Stimulated activated naive CD8-positive, alpha-beta T cell treated with anti-CD3 and anti-CD28 coated beads, Interleukin-15, Interleukin-2, amounts not matched to agents 100 ng/mL and 50 ng/mL, for 24 hours (primary cell): ENCODE data around the gene CDH26.

Experiments used
- H3K27ac Mint-ChIP-seq: one replicate; pipeline ENCODE4 v1.8.0; 2021; ENCODE audit warnings: mild to moderate bottlenecking, mixed read lengths
- H3K27me3 Mint-ChIP-seq: one replicate; pipeline ENCODE4 v1.8.0; 2021; ENCODE audit warnings: mixed read lengths
- H3K36me3 Mint-ChIP-seq: one replicate; pipeline ENCODE4 v1.8.0; 2021; ENCODE audit warnings: low read depth, mixed read lengths
- H3K4me1 Mint-ChIP-seq: one replicate; pipeline ENCODE4 v1.8.0; 2021; ENCODE audit warnings: low read depth, mixed read lengths
- H3K4me3 Mint-ChIP-seq: one replicate; pipeline ENCODE4 v1.8.0; 2021; ENCODE audit warnings: mild to moderate bottlenecking, mixed read lengths
- H3K9me3 Mint-ChIP-seq: one replicate; pipeline ENCODE4 v1.8.0; 2021; ENCODE audit warnings: mixed read lengths

The CDH26 gene

DNA sequence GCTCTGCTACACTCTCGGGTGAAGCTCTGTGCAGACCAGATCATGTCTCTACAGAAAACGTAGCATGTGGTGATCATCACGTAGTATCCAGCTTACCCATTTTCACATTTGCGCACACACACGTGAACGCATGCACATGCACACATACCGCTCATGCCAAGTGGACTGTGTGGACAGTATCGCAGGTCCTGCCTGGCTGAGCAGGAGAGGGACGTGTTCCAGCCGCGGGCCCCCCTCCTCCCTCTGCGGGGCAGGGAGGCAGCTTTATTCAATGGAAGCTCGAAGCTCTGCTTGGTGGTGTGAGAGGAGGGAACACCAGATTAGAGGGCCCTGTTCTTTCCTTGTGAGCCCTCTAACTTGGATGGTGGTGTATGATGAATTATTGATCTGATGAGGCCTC lies 51.1 kb downstream of the CDH26 start:
- no peaks in the 10 kb centered on the region for H3K9me3 Mint-ChIP-seq
- peaks cover 27% of the 10 kb centered on the region for H3K4me1 Mint-ChIP-seq
- H3K27me3 Mint-ChIP-seq: no peaks in the 10 kb centered on the region
- H3K36me3 Mint-ChIP-seq: no peaks in the 10 kb centered on the region
- no peak overlapping the region for H3K27ac Mint-ChIP-seq
- no peak overlapping the region for H3K4me3 Mint-ChIP-seq

DNA sequence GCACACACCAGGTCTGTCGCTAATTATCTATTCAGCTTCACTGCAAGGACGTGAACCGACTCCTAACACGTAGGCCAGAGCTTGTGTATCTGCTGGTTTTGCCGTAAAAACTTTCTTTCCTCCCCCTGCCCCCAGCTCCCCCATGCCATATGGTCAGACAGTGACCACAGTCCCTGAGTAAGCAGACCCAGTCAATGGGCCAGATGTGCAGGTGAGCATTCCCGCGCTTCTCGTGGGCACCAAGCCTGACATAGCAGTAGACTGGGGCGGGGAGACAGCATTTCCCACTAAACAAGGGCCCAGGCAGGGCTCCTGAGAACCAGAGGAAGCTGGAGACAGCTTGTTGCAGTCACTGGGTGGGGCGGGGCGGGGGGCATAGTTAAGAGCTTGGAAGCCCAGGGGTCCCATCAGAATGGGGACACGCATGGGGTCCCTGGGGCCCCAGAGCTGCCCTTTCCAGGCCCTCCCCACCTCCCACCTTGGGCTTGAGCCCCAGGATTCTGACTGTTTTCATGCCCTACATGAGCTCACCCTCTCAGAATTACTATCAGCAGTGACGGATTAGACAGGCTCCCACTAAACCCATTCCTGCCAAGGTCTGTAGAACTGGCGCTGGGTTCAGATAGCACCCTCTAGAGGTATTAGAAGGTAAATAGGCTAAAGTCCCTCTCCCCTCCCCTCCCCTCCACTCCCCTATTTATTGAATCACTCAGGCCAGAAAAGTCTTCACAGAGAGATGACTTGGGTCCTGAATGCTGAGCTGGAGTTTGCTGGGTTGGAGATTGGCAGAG lies 51.8 kb downstream of the CDH26 start:
- H3K27ac Mint-ChIP-seq: no peak overlapping the region
- H3K36me3 Mint-ChIP-seq: no peaks in the 10 kb centered on the region
- H3K4me1 Mint-ChIP-seq: peaks cover 27% of the 10 kb centered on the region
- no peaks in the 10 kb centered on the region for H3K9me3 Mint-ChIP-seq
- H3K4me3 Mint-ChIP-seq: no peak overlapping the region
- H3K27me3 Mint-ChIP-seq: no peaks in the 10 kb centered on the region

DNA sequence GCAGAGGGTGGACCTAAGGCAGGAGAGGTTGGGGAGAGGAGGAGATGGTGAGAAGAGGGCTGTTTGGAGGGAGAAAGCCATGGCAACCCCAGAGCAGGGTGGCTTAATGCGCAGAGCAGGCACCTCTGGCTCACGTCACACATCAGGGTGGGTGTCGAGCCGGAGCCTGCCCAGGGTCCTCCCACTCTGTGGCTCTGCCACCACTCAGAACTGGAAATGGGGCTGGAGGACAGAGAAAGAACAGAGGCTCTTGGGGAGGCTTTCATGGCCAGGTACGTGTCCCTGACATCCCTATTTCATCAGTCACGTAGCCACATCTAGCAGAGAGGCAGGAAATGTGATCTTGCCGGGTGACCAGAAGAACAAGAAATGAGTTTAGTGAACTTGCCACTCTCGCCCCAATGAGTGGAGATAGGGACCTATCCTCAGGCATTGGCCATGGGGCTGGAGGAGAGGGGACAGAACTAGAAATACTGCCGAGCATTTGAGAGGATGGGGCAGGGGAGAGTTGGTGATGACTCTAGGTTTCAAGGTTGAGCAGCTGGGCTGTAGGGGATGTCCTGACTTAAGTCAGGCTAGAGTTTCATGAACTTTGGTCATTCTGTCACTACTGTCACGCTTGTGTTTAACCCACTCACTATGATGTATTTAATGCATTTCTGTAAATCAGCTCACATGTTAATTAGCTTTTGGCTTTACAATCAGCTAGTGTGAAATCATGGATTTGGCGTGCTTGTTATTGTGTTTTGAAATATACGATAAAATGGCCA lies 52.7 kb downstream of the CDH26 start:
- H3K27ac Mint-ChIP-seq: no peak overlapping the region
- no peaks in the 10 kb centered on the region for H3K9me3 Mint-ChIP-seq
- H3K27me3 Mint-ChIP-seq: no peaks in the 10 kb centered on the region
- H3K4me1 Mint-ChIP-seq: peaks cover 27% of the 10 kb centered on the region
- no peak overlapping the region for H3K4me3 Mint-ChIP-seq
- no peaks in the 10 kb centered on the region for H3K36me3 Mint-ChIP-seq

DNA sequence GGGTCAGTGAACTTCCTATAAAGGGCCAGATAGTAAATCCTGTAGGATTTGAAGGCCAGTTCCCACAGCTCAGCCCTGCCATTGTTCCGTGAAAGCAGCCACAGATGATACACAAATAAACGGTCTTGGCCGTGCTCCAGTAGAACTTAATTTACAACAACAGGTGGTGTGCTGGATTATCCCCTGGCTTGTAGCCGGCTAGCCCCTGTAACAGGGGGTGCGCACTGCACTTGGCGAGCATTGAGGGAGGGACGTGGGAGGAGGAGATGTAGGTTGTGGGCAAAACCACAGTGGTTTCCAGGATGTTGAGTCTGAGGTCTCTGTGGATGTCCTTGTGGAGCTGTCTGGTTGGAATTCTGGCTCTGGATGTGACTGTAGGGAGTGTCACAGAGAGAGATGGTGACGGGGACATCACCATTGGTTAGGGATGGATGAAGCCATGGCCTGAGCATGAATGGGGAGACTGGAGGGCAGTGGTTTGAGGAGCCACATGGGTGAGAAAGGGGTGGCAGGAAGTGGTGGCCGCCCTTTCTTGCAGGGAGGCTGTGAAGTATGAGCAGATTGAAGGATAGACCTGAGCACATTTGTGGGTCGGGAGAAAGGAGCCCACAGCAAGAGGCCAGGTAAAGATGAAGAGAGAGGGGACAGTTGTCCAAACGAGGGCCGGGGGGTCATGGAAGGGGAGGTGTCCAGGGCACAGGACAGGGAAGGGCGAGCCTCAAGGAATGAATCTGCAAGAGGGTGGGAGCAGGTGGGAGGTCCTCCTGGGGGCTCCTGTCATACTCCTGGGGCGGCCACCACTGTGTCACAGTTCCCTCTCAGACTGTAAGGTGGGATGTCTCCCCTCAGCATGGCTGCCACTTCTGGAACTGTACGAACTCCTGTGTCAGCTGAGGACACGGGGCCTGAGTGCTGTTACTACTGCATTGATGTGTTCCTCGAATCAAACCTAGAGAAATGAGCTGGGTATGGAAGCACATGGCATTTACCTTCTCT lies 53.6 kb downstream of the CDH26 start:
- H3K4me3 Mint-ChIP-seq: peak overlapping the region; percentile 4
- no peak overlapping the region for H3K27ac Mint-ChIP-seq
- no peaks in the 10 kb centered on the region for H3K9me3 Mint-ChIP-seq
- H3K27me3 Mint-ChIP-seq: no peaks in the 10 kb centered on the region
- H3K4me1 Mint-ChIP-seq: peaks cover 27% of the 10 kb centered on the region
- H3K36me3 Mint-ChIP-seq: no peaks in the 10 kb centered on the region

DNA sequence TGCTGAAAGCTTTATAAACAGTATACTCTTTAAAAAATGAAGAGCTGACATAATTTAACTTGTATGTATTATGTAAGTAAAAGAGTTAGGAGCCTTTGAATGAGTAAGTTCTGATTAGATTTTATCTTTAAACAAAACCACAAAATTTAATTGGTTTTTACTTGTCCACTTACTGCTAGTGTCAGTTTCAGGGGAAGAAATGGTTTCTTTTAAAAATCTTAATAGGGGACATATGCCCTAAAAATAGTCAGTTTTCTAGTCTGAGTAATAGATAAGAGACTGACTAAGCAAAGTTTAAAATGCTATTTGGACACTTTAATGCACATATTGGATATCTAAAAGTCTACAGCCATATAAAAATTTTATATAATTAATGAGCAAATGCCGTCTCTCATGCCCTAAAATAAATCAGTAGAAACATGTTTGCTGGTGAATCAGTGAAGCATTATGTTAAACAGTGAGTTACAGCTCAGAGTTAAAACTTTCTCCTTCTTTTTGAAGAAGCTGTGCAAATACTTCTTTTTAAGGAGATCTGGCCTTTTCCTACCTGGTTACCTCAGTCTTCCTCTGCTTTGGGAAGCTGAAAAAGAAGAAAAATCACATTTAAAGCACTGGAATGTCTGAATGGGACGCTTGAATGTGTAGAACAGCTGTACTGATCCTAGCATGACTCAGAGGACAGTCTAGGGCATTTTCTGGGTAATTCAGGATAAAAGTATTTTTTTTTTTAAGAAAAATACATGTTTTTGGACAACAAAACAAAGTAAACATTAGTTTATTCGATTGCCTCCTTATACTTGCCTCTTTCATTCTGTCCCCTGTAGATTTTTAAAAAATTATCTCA lies 55.3 kb downstream of the CDH26 start:
- H3K27me3 Mint-ChIP-seq: no peaks in the 10 kb centered on the region
- H3K36me3 Mint-ChIP-seq: peaks cover under 1% of the 10 kb centered on the region
- H3K4me1 Mint-ChIP-seq: peaks cover 27% of the 10 kb centered on the region
- no peak overlapping the region for H3K27ac Mint-ChIP-seq
- H3K9me3 Mint-ChIP-seq: peaks cover 4% of the 10 kb centered on the region
- no peak overlapping the region for H3K4me3 Mint-ChIP-seq

DNA sequence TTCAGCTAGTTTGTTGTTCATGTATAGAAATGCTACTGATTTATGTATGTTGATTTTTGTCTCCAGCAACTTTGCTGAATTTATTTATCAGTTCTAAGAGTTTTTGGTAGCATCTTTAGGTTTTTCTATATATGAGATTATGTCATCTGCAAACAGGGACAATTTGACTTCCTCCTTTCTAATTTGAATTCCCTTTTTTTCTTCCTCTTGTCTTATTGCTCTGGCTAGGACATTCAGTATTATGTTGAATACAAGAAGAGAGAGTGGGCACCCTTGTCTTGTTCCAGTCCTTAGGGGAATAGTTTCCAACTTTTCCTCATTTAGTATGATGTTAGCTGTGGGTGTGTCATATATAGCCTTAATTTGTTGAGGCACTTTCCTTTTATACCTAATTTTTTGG lies 58.2 kb downstream of the CDH26 start:
- Mint-ChIP-seq H3K4me3 (no peak overlapping the region), H3K36me3 (peaks cover 10% of the 10 kb centered on the region), H3K4me1 (peaks cover 15% of the 10 kb centered on the region), H3K27me3 (no peaks in the 10 kb centered on the region), H3K9me3 (peaks cover 4% of the 10 kb centered on the region), H3K27ac (no peak overlapping the region)

DNA sequence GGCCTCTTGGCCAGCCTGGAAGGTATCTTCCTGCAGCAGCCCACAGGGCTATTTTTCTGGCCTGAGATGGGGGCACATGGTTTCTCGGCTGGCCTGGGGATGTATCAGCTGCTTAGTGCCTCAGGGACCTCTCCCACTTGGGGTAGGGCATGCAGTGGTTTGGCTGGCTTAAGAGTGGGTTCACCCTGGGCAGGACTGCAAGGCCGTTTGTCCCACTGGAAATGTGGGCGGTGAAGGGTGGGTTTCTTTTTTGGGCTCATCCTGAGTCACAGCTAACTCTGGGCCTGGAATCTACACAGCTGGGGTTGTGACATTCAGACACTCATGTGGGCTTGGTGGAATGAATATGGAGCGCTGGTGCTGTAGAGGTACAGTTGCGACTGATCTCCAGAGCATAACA lies 62.0 kb downstream of the CDH26 start:
- H3K4me3 Mint-ChIP-seq: no peak overlapping the region
- no peaks in the 10 kb centered on the region for H3K4me1 Mint-ChIP-seq

DNA sequence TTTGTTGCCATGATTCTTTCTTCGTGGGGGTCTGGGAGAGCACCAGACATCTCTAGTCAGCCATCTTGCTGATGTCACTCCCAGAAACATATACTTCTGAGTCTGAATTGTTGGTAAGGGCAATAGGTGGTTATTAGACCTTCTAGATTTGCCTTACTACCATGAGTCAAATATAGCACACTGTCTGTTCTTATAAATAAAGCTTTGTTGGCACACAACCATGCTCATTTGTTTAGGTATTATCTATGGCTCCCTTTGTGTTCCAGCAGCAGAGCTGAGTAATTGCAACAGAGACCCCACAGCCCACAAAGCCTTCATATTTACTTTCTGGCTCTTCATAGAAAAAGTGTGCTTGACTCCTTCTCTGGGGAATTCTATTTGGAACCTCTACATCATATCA lies 62.9 kb downstream of the CDH26 start:
- H3K9me3 Mint-ChIP-seq: peaks cover 4% of the 10 kb centered on the region
- H3K27ac Mint-ChIP-seq: no peak overlapping the region
- peaks cover 10% of the 10 kb centered on the region for H3K36me3 Mint-ChIP-seq
- no peaks in the 10 kb centered on the region for H3K27me3 Mint-ChIP-seq
- no peaks in the 10 kb centered on the region for H3K4me1 Mint-ChIP-seq
- no peak overlapping the region for H3K4me3 Mint-ChIP-seq

More for the DNA sequence above, 62.0 kb downstream of the CDH26 start:
- Mint-ChIP-seq H3K36me3 (peaks cover 10% of the 10 kb centered on the region), H3K9me3 (peaks cover 4% of the 10 kb centered on the region), H3K27me3 (no peaks in the 10 kb centered on the region), H3K27ac (no peak overlapping the region)

DNA sequence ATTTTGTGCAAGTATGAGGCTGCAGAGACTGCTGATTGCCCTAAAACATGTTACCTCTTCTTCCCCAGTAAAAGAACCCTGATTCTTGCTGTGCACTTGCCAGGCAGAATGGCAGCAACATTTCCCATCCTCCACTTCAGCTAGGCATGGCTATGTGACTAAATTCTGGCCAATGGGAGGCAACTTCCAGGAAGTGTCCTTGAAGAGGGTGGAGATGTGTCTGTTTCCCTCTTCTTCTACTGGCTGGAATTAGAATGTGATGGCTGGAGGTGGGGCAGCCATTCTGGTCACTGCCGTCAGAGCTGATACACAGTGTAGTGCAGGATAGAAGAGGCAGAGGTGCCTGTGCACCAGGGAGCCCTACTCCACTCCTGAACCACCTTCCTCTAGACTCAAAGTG lies 64.6 kb downstream of the CDH26 start:
- Mint-ChIP-seq H3K4me3 (no peak overlapping the region), H3K4me1 (no peaks in the 10 kb centered on the region), H3K27me3 (no peaks in the 10 kb centered on the region), H3K36me3 (peaks cover 10% of the 10 kb centered on the region), H3K27ac (no peak overlapping the region), H3K9me3 (peaks cover 4% of the 10 kb centered on the region)

DNA sequence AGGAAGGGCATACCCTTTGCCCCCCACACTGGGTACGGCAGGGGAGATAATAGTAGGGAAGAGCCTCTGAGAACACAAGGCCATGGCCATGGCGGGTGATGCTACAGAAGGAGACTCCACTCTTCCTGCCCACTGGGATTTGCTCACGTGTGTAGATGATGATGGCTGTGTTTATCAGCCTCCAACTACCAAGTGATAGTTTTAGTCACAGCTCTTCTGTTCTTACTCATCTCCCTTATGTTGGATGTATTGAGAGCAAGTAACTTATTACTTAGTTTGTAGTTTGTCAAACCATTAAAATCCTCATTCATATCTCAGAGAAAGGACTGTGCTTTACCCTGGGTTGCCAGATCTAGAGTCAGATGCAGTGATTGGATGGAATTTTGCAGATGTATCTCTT lies 66.0 kb downstream of the CDH26 start:
- no peak overlapping the region for H3K27ac Mint-ChIP-seq
- peaks cover 4% of the 10 kb centered on the region for H3K36me3 Mint-ChIP-seq
- no peaks in the 10 kb centered on the region for H3K4me1 Mint-ChIP-seq
- no peaks in the 10 kb centered on the region for H3K9me3 Mint-ChIP-seq
- H3K4me3 Mint-ChIP-seq: no peak overlapping the region
- no peaks in the 10 kb centered on the region for H3K27me3 Mint-ChIP-seq

DNA sequence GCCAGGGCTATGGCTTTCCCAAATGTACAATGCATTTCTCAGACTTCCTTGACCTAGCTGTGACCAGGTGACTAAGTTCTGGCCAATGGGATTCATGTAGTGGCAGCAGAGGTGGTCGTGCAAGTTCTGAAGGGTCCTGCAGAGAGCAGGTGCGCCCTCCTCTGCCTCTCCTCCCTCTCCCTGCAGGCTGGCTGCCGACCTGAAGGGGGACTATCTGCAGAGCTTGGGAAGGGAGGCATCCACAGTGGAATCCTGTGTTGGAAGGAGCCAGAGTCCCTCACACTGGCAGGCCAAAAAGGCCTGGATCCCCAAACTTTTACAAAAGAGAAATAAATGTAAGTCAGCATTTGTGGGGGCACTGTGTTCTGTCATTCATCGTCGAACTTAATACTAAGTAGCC lies 66.6 kb downstream of the CDH26 start:
- H3K4me3 Mint-ChIP-seq: no peak overlapping the region
- no peaks in the 10 kb centered on the region for H3K4me1 Mint-ChIP-seq
- no peak overlapping the region for H3K27ac Mint-ChIP-seq
- H3K36me3 Mint-ChIP-seq: no peaks in the 10 kb centered on the region
- no peaks in the 10 kb centered on the region for H3K9me3 Mint-ChIP-seq
- no peaks in the 10 kb centered on the region for H3K27me3 Mint-ChIP-seq

DNA sequence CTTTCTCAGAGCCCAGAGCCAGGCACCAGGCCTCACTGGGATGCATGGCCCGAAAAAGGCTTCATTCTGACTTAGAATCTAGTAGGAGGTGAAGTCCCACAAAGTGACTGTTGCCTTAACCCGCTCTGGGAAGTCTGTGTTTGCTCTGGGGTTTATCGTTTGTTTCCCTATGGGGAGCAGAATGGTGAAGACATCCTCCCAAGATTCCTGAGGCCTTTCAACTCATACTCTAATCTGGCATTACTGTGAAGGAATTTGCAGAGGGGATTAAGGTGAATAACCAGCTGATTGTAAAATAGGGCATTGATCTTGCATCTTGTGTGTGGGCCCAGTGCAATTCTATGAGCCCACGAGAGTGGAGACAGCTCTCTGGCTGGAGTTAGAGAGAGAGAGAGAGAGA lies 67.8 kb downstream of the CDH26 start:
- no peaks in the 10 kb centered on the region for H3K36me3 Mint-ChIP-seq
- no peaks in the 10 kb centered on the region for H3K4me1 Mint-ChIP-seq
- no peak overlapping the region for H3K4me3 Mint-ChIP-seq
- H3K9me3 Mint-ChIP-seq: no peaks in the 10 kb centered on the region
- no peaks in the 10 kb centered on the region for H3K27me3 Mint-ChIP-seq
- H3K27ac Mint-ChIP-seq: no peak overlapping the region

DNA sequence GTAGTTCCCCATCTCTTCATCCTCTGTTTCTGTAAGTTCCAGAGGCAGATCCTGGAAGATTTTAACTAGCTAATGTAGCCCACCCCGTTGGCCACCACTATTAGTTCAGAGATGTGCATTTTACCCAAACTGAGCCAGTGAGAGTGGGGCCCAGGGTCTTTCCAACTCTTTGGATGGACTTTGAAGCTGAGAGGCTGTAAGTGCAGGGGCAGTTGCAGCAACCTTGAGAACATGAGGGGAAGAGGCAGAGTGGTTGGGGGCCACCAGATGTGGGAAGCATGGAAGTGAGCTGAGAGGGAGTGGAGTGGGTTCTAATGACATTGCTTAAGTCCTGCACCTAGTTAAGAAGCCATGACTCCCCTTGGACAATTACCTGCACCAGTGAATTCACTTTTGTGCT lies 72.2 kb downstream of the CDH26 start:
- H3K27ac Mint-ChIP-seq: no peak overlapping the region
- no peaks in the 10 kb centered on the region for H3K4me1 Mint-ChIP-seq
- H3K4me3 Mint-ChIP-seq: no peak overlapping the region
- no peaks in the 10 kb centered on the region for H3K9me3 Mint-ChIP-seq
- no peaks in the 10 kb centered on the region for H3K27me3 Mint-ChIP-seq
- H3K36me3 Mint-ChIP-seq: no peaks in the 10 kb centered on the region

DNA sequence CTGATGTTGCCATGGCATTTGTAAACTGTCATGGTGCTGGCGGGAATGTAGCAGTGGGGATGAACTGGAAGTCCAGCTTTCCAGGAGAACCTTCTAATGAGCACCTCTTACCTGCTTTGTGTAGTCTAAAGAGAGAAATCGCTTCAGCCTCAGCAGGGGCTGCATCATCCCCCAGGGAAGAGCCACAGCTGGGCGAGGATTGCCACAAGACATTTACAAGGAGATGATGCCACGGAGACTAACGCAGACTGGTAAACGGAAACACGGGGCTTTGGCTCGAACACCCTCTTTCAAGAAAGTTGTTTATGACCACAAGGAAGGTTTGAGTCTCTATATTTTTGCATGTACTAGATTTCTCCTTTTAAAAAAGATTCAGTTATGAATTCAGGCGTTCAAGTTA lies 72.9 kb downstream of the CDH26 start:
- Mint-ChIP-seq H3K4me3 (no peak overlapping the region), H3K4me1 (no peaks in the 10 kb centered on the region), H3K27me3 (no peaks in the 10 kb centered on the region), H3K36me3 (no peaks in the 10 kb centered on the region), H3K27ac (no peak overlapping the region), H3K9me3 (no peaks in the 10 kb centered on the region)
